ENCODE data around the gene MORC3.

MORC3 gene

GRCh38 chr21:36400719-36401118, 80.7 kb downstream of the MORC3 start:
- DNase-seq (ENCODE audit: low read depth): no peak
- TF ChIP-seq CTCF (conservative IDR thresholded peaks at IDR 0.05; ENCODE audit: low read depth, low read length): no peak
- H3K4me3 ChIP-seq (ENCODE audit: low read depth, low read length): no peak overlapping the region

GRCh38 chr21:36402339-36402738, 82.3 kb downstream of the MORC3 start:
- no peak for TF ChIP-seq CTCF (conservative IDR thresholded peaks at IDR 0.05; ENCODE audit: low read depth, low read length)
- H3K4me3 ChIP-seq (ENCODE audit: low read depth, low read length): no peak overlapping the region
- DNase-seq (ENCODE audit: low read depth): no peak

- H3K4me3 ChIP-seq (ENCODE audit: low read depth, low read length): no peak overlapping the region
- no peak for TF ChIP-seq CTCF (conservative IDR thresholded peaks at IDR 0.05; ENCODE audit: low read depth, low read length)
- DNase-seq (ENCODE audit: low read depth): no peak
These were observed 83.7 kb downstream of the MORC3 start for GRCh38 chr21:36403713-36404112.

GRCh38 chr21:36408568-36408967, 88.6 kb downstream of the MORC3 start:
- TF ChIP-seq CTCF (conservative IDR thresholded peaks at IDR 0.05; ENCODE audit: low read depth, low read length): no peak
- peak; percentile 19 for DNase-seq (ENCODE audit: low read depth)

GRCh38 chr21:36411301-36411700, 91.3 kb downstream of the MORC3 start:
- H3K4me3 ChIP-seq (ENCODE audit: low read depth, low read length): no peak overlapping the region
- no peak for DNase-seq (ENCODE audit: low read depth)
- TF ChIP-seq CTCF (conservative IDR thresholded peaks at IDR 0.05; ENCODE audit: low read depth, low read length): no peak

More at GRCh38 chr21:36408568-36408967, 88.6 kb downstream of the MORC3 start:
- no peak overlapping the region for H3K4me3 ChIP-seq (ENCODE audit: low read depth, low read length)

GRCh38 chr21:36412916-36413315, 92.9 kb downstream of the MORC3 start:
- DNase-seq (ENCODE audit: low read depth): no peak
- H3K4me3 ChIP-seq (ENCODE audit: low read depth, low read length): no peak overlapping the region
- TF ChIP-seq CTCF (conservative IDR thresholded peaks at IDR 0.05; ENCODE audit: low read depth, low read length): no peak

GRCh38 chr21:36415375-36415774, 95.4 kb downstream of the MORC3 start:
- H3K4me3 ChIP-seq (ENCODE audit: low read depth, low read length): no peak overlapping the region
- no peak for DNase-seq (ENCODE audit: low read depth)
- no peak for TF ChIP-seq CTCF (conservative IDR thresholded peaks at IDR 0.05; ENCODE audit: low read depth, low read length)
